ENCODE data around the gene CHRM1. TPM values are rescaled to one million over a fixed set of nuclear protein-coding genes. Genes with fewer than 3 reads are reported as not detected.

CHRM1 gene
- total and polyA plus RNA-seq, 2 of the 13 experiments (the other 11 are each of a cell fraction or from before 2014, with no cell fraction given), result not detected

DNA sequence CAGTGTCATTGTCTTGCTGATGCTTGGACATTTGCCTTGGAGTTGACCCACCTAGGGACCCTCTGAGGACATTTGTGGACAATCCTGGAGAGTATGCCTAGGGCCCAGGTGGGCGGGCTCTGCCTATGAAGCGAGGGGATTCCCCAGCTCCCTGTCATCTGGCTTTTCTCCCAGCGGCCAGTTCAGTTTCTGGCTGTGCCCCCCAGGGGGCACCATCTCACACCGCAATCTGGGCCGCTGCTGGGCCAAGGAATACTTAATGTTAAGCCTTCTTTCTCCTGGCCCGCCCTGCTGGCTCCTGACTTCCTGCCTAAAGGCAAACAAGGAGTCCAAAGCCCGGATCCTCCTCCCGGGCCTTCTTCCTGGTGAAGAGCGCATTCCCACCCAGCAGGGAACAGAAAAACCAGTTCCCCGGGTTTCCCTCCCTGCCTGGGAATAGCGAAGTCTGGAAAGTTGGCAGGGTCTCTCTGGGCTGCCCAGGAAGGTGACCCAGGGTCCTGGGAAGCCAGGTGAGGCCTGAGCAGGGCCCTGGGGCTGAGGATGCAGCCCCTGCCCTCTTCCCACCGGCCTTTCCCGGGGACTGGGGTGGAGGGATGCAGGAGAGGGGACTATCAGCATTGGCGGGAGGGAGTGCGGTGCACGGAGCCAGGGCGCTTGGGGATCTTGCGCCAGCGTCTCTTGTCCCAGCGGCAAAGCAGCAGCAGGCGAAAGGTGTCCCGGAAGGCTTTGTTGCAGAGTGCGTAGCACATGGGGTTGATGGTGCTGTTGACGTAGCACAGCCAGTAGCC lies 11.9 kb downstream of the CHRM1 start (continued):
- peak; percentile 58; the same call in 1 of the 2 replicates for TF ChIP-seq ETV5 (CRISPR knock-in tag; IDR thresholded peaks at IDR 0.05; ENCODE audit: borderline replicate concordance)
- 0 out of 2 replicates have a peak, but pooled peaks have one; percentile 36 for TF ChIP-seq SMAD1 (CRISPR knock-in tag; IDR thresholded peaks at IDR 0.05; ENCODE audit: borderline replicate concordance, low read depth)
- TF ChIP-seq, protein P1, sequence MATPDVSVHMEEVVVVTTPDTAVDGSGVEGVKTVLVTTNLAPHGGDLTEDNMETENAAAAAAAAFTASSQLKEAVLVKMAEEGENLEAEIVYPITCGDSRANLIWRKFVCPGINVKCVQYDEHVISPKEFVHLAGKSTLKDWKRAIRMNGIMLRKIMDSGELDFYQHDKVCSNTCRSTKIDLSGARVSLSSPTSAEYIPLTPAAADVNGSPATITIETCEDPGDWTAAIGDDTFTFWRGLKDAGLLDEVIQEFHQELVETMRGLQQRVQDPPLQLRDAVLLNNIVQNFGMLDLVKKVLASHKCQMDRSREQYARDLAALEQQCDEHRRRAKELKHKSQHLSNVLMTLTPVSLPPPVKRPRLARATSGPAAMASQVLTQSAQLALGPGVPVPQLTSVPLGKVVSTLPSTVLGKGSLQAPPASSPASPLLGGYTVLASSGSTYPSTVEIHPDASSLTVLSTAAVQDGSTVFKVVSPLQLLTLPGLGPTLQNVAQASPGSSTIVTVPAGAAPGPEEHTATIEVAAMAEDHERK (CRISPR knock-in tag; IDR thresholded peaks at IDR 0.05; ENCODE audit: low read depth), result no peak
- TF ChIP-seq, protein P2, sequence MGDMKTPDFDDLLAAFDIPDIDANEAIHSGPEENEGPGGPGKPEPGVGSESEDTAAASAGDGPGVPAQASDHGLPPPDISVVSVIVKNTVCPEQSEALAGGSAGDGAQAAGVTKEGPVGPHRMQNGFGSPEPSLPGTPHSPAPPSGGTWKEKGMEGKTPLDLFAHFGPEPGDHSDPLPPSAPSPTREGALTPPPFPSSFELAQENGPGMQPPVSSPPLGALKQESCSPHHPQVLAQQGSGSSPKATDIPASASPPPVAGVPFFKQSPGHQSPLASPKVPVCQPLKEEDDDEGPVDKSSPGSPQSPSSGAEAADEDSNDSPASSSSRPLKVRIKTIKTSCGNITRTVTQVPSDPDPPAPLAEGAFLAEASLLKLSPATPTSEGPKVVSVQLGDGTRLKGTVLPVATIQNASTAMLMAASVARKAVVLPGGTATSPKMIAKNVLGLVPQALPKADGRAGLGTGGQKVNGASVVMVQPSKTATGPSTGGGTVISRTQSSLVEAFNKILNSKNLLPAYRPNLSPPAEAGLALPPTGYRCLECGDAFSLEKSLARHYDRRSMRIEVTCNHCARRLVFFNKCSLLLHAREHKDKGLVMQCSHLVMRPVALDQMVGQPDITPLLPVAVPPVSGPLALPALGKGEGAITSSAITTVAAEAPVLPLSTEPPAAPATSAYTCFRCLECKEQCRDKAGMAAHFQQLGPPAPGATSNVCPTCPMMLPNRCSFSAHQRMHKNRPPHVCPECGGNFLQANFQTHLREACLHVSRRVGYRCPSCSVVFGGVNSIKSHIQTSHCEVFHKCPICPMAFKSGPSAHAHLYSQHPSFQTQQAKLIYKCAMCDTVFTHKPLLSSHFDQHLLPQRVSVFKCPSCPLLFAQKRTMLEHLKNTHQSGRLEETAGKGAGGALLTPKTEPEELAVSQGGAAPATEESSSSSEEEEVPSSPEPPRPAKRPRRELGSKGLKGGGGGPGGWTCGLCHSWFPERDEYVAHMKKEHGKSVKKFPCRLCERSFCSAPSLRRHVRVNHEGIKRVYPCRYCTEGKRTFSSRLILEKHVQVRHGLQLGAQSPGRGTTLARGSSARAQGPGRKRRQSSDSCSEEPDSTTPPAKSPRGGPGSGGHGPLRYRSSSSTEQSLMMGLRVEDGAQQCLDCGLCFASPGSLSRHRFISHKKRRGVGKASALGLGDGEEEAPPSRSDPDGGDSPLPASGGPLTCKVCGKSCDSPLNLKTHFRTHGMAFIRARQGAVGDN (CRISPR knock-in tag; IDR thresholded peaks at IDR 0.05), result peak; percentile 33; the same call in 1 of the 2 replicates
- no peak for TF ChIP-seq TP53 (CRISPR knock-in tag; conservative IDR thresholded peaks at IDR 0.05)
- TF ChIP-seq KAT2B (IDR thresholded peaks at IDR 0.05; ENCODE audit: borderline replicate concordance, low read depth, low read length), result no peak
- no peak for TF ChIP-seq ZNF558 (CRISPR knock-in tag; IDR thresholded peaks at IDR 0.05; ENCODE audit: borderline replicate concordance)
- no peak for TF ChIP-seq ZNF496 (CRISPR knock-in tag; IDR thresholded peaks at IDR 0.05; ENCODE audit: insufficient replicate concordance)
- TF ChIP-seq, protein P3, sequence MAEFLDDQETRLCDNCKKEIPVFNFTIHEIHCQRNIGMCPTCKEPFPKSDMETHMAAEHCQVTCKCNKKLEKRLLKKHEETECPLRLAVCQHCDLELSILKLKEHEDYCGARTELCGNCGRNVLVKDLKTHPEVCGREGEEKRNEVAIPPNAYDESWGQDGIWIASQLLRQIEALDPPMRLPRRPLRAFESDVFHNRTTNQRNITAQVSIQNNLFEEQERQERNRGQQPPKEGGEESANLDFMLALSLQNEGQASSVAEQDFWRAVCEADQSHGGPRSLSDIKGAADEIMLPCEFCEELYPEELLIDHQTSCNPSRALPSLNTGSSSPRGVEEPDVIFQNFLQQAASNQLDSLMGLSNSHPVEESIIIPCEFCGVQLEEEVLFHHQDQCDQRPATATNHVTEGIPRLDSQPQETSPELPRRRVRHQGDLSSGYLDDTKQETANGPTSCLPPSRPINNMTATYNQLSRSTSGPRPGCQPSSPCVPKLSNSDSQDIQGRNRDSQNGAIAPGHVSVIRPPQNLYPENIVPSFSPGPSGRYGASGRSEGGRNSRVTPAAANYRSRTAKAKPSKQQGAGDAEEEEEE (CRISPR knock-in tag; IDR thresholded peaks at IDR 0.05; ENCODE audit: borderline replicate concordance), result no peak
- TF ChIP-seq ZNF674 (CRISPR knock-in tag; IDR thresholded peaks at IDR 0.05; ENCODE audit: low read depth), result no peak
- TF ChIP-seq STAT5B (CRISPR knock-in tag; IDR thresholded peaks at IDR 0.05), result no peak
- no peak for TF ChIP-seq NKX3-1 (CRISPR knock-in tag; IDR thresholded peaks at IDR 0.05)
- no peak for TF ChIP-seq KDM4B (CRISPR knock-in tag; IDR thresholded peaks at IDR 0.05)
- TF ChIP-seq, protein P4, sequence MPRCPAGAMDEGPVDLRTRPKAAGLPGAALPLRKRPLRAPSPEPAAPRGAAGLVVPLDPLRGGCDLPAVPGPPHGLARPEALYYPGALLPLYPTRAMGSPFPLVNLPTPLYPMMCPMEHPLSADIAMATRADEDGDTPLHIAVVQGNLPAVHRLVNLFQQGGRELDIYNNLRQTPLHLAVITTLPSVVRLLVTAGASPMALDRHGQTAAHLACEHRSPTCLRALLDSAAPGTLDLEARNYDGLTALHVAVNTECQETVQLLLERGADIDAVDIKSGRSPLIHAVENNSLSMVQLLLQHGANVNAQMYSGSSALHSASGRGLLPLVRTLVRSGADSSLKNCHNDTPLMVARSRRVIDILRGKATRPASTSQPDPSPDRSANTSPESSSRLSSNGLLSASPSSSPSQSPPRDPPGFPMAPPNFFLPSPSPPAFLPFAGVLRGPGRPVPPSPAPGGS (CRISPR knock-in tag; IDR thresholded peaks at IDR 0.05), result peak; percentile 66; the same call in 1 of the 2 replicates
- TF ChIP-seq XRCC5 (optimal IDR thresholded peaks at IDR 0.05; ENCODE audit: low read length), result peak; percentile 60
- TF ChIP-seq ZNF672 (CRISPR knock-in tag; IDR thresholded peaks at IDR 0.05), result no peak
- no peak for TF ChIP-seq ZNF703 (CRISPR knock-in tag; IDR thresholded peaks at IDR 0.05; ENCODE audit: borderline replicate concordance)
- 0 out of 2 replicates have a peak, but pooled peaks have one; percentile 25 for TF ChIP-seq ELF1 (CRISPR knock-in tag; IDR thresholded peaks at IDR 0.05)
- TF ChIP-seq, protein P5, sequence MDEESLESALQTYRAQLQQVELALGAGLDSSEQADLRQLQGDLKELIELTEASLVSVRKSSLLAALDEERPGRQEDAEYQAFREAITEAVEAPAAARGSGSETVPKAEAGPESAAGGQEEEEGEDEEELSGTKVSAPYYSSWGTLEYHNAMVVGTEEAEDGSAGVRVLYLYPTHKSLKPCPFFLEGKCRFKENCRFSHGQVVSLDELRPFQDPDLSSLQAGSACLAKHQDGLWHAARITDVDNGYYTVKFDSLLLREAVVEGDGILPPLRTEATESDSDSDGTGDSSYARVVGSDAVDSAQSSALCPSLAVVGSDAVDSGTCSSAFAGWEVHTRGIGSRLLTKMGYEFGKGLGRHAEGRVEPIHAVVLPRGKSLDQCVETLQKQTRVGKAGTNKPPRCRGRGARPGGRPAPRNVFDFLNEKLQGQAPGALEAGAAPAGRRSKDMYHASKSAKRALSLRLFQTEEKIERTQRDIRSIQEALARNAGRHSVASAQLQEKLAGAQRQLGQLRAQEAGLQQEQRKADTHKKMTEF (CRISPR knock-in tag; IDR thresholded peaks at IDR 0.05), result peak; percentile 35; the same call in 1 of the 2 replicates

All from HepG2 (cell line).